Endothelial cell of umbilical vein (primary cell): ENCODE data around the gene TLR1. TPM values are rescaled to one million over a fixed set of nuclear protein-coding genes. Genes with fewer than 3 reads are reported as not detected.

ENCODE experiments used
- BruUV-seq: library from RNA; stranded (reverse); fragments of 400-500 nt; replicated peaks from 2 replicates; lab custom pipeline; 2021; lab: Mats Ljungman, UMichigan
- CTCF ChIA-PET: fragments of 300-600, 350-600 bp; sonication (Branson Sonifier 250); formaldehyde crosslinking; loops from one replicate; lab custom pipeline; 2021; ENCODE audit warnings: antibody characterized with exemption, inconsistent platforms; lab: Charles Lee
- POLR2A ChIA-PET: fragments of 300-600, 350-600 bp; sonication (Branson Sonifier 250); formaldehyde crosslinking; loops from one replicate; lab custom pipeline; 2021; ENCODE audit warnings: antibody characterized with exemption, inconsistent platforms; lab: Charles Lee
- DNase-seq: peaks from one replicate; pipeline ENCODE4 v3.0.0-alpha.2; 2011; ENCODE audit warnings: low read depth, low spot score
- FAIRE-seq: peaks from 2 replicates; lab custom pipeline; 2011; peaks lifted over from hg19 to GRCh38; lab: Jason Lieb, UNC
- H2AFZ ChIP-seq: 2 replicates; pipeline ENCODE4 v1.6.0; 2012; ENCODE audit warnings: low read depth, low read length, control low read depth, inconsistent platforms
- H3K27ac ChIP-seq: 2 replicates; pipeline ENCODE4 v1.5.1; 2011; ENCODE audit warnings: low read depth, mild to moderate bottlenecking, control low read depth, low read length, moderate library complexity; ENCODE audit not compliant: insufficient read depth
- H3K27me3 ChIP-seq, 2 experiments: 2 replicates each; pipeline versions ENCODE4 v1.6.0 to v1.6.1; 2011; ENCODE audit warnings: low read length in 2 of 2, mixed read lengths in 1 of 2; ENCODE audit not compliant: control insufficient read depth in 2 of 2, insufficient read depth in 2 of 2
- H3K36me3 ChIP-seq, 2 experiments: 2 replicates in 1 of 2; 3 replicates in 1 of 2; pipeline ENCODE4 v1.5.1; 2011; ENCODE audit warnings: low read length in 2 of 2, mild to moderate bottlenecking in 1 of 2, moderate library complexity in 1 of 2; ENCODE audit not compliant: control insufficient read depth in 2 of 2, insufficient read depth in 2 of 2; ENCODE audit errors: extremely low read depth in 1 of 2
- H3K4me1 ChIP-seq: 3 replicates; pipeline ENCODE4 v1.5.1; 2011; ENCODE audit warnings: mild to moderate bottlenecking, low read length; ENCODE audit not compliant: control insufficient read depth, insufficient read depth; ENCODE audit errors: extremely low read depth
- H3K4me2 ChIP-seq: 2 replicates; pipeline ENCODE4 v1.6.1; 2011; ENCODE audit warnings: low read length, control low read depth, mixed read lengths; ENCODE audit not compliant: insufficient read depth
- H3K4me3 ChIP-seq, 3 experiments: fragments of 200-600 bp in 1 of 3; sonication (generic), shearing (Covaris generic) in 1 of 3; replicated peaks in 1 of 3; 2 replicates each; pipeline ENCODE4 v1.5.1; 2011 to 2016; ENCODE audit warnings: control low read depth in 3 of 3, low read length in 3 of 3, mild to moderate bottlenecking in 2 of 3, inconsistent platforms in 1 of 3, low read depth in 1 of 3, moderate library complexity in 1 of 3; ENCODE audit not compliant: insufficient read depth in 1 of 3
- H3K79me2 ChIP-seq: 2 replicates; pipeline ENCODE4 v1.6.0; 2012; ENCODE audit warnings: low read length, inconsistent platforms; ENCODE audit not compliant: control insufficient read depth, insufficient read depth
- H3K9ac ChIP-seq: replicated peaks from 2 replicates; pipeline ENCODE3; 2011; ENCODE audit warnings: low read length, control low read depth; ENCODE audit not compliant: insufficient read depth; ENCODE audit errors: extremely low read depth
- H3K9me1 ChIP-seq: replicated peaks from 3 replicates; pipeline ENCODE4 v1.6.0; 2011; ENCODE audit warnings: mild to moderate bottlenecking, low read length; ENCODE audit not compliant: control insufficient read depth, insufficient read depth; ENCODE audit errors: extremely low read depth
- H3K9me3 ChIP-seq: replicated peaks from 2 replicates; pipeline ENCODE4 v1.5.1; 2012; ENCODE audit warnings: low read length, inconsistent platforms; ENCODE audit not compliant: control insufficient read depth, insufficient read depth
- H4K20me1 ChIP-seq: replicated peaks from 2 replicates; pipeline ENCODE3; 2011; ENCODE audit warnings: mild to moderate bottlenecking, low read length; ENCODE audit not compliant: control insufficient read depth, insufficient read depth; ENCODE audit errors: extremely low read depth
- CTCF ChIP-seq, 2 donors: IDR thresholded peaks; 1 replicate in 1 of 2; 2 replicates in 1 of 2; pipeline ENCODE4 v1.5.1; 2011; ENCODE audit warnings: low read length in 2 of 2, mild to moderate bottlenecking in 2 of 2, moderate library complexity in 2 of 2, control low read depth in 1 of 2, inconsistent platforms in 1 of 2, low read depth in 1 of 2; ENCODE audit not compliant: insufficient read depth in 1 of 2; ENCODE audit errors: extremely low read depth in 1 of 2
- EZH2 ChIP-seq: IDR thresholded peaks from 2 replicates; pipeline ENCODE4 v1.6.1; 2012; ENCODE audit warnings: borderline replicate concordance, low read depth, mild to moderate bottlenecking, moderate library complexity, low read length, inconsistent platforms; ENCODE audit not compliant: severe bottlenecking
- FOS ChIP-seq: IDR thresholded peaks from 2 replicates; pipeline ENCODE4 v1.6.1; 2011; ENCODE audit warnings: mild to moderate bottlenecking, low read length, moderate library complexity, borderline replicate concordance; ENCODE audit not compliant: insufficient read depth
- GATA2 ChIP-seq: IDR thresholded peaks from 2 replicates; pipeline ENCODE4 v1.7.0; 2011; ENCODE audit warnings: low read depth, mild to moderate bottlenecking, moderate library complexity, mixed read lengths, low read length; ENCODE audit not compliant: insufficient read length, insufficient read depth
- JUN ChIP-seq: IDR thresholded peaks from 2 replicates; pipeline ENCODE4 v1.6.1; 2011; ENCODE audit warnings: borderline replicate concordance, low read depth; ENCODE audit not compliant: insufficient read length, insufficient read depth
- MAX ChIP-seq: IDR thresholded peaks from 2 replicates; pipeline ENCODE4 v1.6.1; 2011; ENCODE audit not compliant: insufficient read depth, insufficient read length
- MYC ChIP-seq: IDR thresholded peaks from one replicate; pipeline ENCODE4 v1.6.1; 2011; ENCODE audit warnings: mild to moderate bottlenecking, low read depth, low read length
- POLR2A ChIP-seq: IDR thresholded peaks from 2 replicates; pipeline ENCODE4 v1.6.1; 2012; ENCODE audit warnings: low read depth, mild to moderate bottlenecking, control low read depth, low read length
- POLR2AphosphoS5 ChIP-seq: IDR thresholded peaks from 2 replicates; pipeline ENCODE4 v1.6.1; 2012; ENCODE audit warnings: low read depth, mild to moderate bottlenecking, control low read depth, low read length, moderate library complexity; ENCODE audit not compliant: insufficient read depth
- dilution Hi-C: fragments of 300-500 bp; cut with MboI; formaldehyde crosslinking; loops from one replicate; pipeline ENCODE4 v1.15.0; 2019; ENCODE audit warnings: low sequenced_read_pairs; ENCODE audit not compliant: extremely low pct_ligation_motif_present
- intact Hi-C: fragments of 100-400 bp; cut with micrococcal nuclease; formaldehyde crosslinking; loops from one replicate; pipeline ENCODE4 v1.10.0; 2022
- polyA plus RNA-seq, 4 experiments: library from polyadenylated mRNA; depleted of rRNA in 3 of 4; stranded (reverse) in 3 of 4; unstranded in 1 of 4; fragments of >200 nt; gene quantifications; 2 replicates each; pipeline versions ENCODE4 v1.2.1 to v1.2.3, GENCODE V29; 2011 to 2012; ENCODE audit warnings: missing spikeins in 1 of 4
- total RNA-seq: library from RNA; stranded (reverse); gene quantifications from 2 replicates; pipeline ENCODE4 v1.2.3, GENCODE V29; 2021

The TLR1 gene
- total and polyA plus RNA-seq, 2 donors (not counting 3 experiments of a cell fraction or from before 2014, with no cell fraction given), result 0.81 to 2.7 TPM

GRCh38 chr4:38834570-38834969 lies 30.0 kb upstream of the TLR1 start:
- Histone ChIP-seq H3K9me1 (no peaks in the 10 kb centered on the region), H3K4me1 (peaks cover 10% of the 10 kb centered on the region), H3K4me3 (no peak overlapping the region), H3K4me2 (no peak overlapping the region), H3K27ac (no peak overlapping the region), H3K36me3 (no peaks in the 10 kb centered on the region), H3K9ac (no peak overlapping the region), H4K20me1 (no peaks in the 10 kb centered on the region), H3K79me2 (no peaks in the 10 kb centered on the region), H2AFZ (no peak overlapping the region), H3K9me3 (no peaks in the 10 kb centered on the region), H3K27me3 (peaks cover 0 to 10% of the 10 kb centered on the region in 2 experiments)
- DNase-seq, result no peak
- POLR2A ChIA-PET, result interaction anchor here (0.6 kb wide), 1 partner anchor 37 kb away, joined by 8 read pairs; no protein-coding TSS in a partner anchor
- intact Hi-C loops, result no loop called here
- no TSS peak for BruUV-seq
- CTCF ChIA-PET, result interaction anchor here (0.6 to 1.0 kb wide), 2 partner anchors 20 to 75 kb away, joined by 3 read pairs; no protein-coding TSS in a partner anchor
- dilution Hi-C loops, result no loop called here
- FAIRE-seq, result no peak
- TF ChIP-seq POLR2A (no peak), JUN (no peak), FOS (no peak), EZH2 (no peak), MAX (no peak), POLR2AphosphoS5 (no peak), CTCF (IDR thresholded peaks at IDR 0.05; ENCODE audit: extremely low read depth in 1 of 2, insufficient read depth in 1 of 2, low read depth in 1 of 2, low read length in 2 of 2) (no peak), GATA2 (no peak), MYC (no peak)
